IMR-90 (cell line): Measurements from ENCODE around the gene PPOX. TPM values are rescaled to one million over a fixed set of nuclear protein-coding genes. Genes with fewer than 3 reads are reported as not detected.

Experiments used
- ATAC-seq: fragments of 200-7000 bp; cut with Tn5 transposase; 2 replicates; pipeline ENCODE4 v1.9.1; 2020; ENCODE audit warnings: low read depth, mild to moderate bottlenecking, moderate library complexity
- BruUV-seq: library from RNA; stranded (reverse); fragments of 400-500 nt; replicated peaks from 2 replicates; lab custom pipeline; 2021; lab: Mats Ljungman, UMichigan
- CTCF ChIA-PET: fragments of 300-600 bp; formaldehyde crosslinking; extraction: SDS; loops from one replicate; lab custom pipeline; 2021; ENCODE audit warnings: antibody characterized with exemption; lab: Yijun Ruan, JAX
- POLR2A ChIA-PET: fragments of 300-600 bp; sonication (Branson Sonifier 250); formaldehyde crosslinking; loops from one replicate; lab custom pipeline; 2022; ENCODE audit warnings: antibody characterized with exemption; ENCODE audit not compliant: unreplicated experiment; lab: Charles Lee
- DNase-seq: peaks from one replicate; pipeline ENCODE4 v3.0.0; 2013
- H2AFZ ChIP-seq: replicated peaks from 2 replicates; pipeline ENCODE3; 2013; ENCODE audit warnings: low read length, mild to moderate bottlenecking; ENCODE audit not compliant: poor library complexity
- H2AK5ac ChIP-seq: 2 replicates; pipeline ENCODE4 v1.6.1; 2013; ENCODE audit warnings: low read depth, low read length, inconsistent platforms
- H2AK9ac ChIP-seq: replicated peaks from 2 replicates; pipeline ENCODE3; 2013; ENCODE audit warnings: mild to moderate bottlenecking, low read depth, low read length, moderate library complexity; ENCODE audit not compliant: poor library complexity
- H2BK120ac ChIP-seq: 2 replicates; pipeline ENCODE4 v1.6.1; 2013; ENCODE audit warnings: low read depth, low read length, inconsistent platforms
- H2BK15ac ChIP-seq: 3 replicates; pipeline ENCODE4 v1.6.1; 2013; ENCODE audit warnings: low read depth, low read length, inconsistent platforms
- H2BK20ac ChIP-seq: 2 replicates; pipeline ENCODE4 v1.6.1; 2013; ENCODE audit warnings: low read depth, mild to moderate bottlenecking, inconsistent platforms, low read length, moderate library complexity
- H2BK5ac ChIP-seq: 2 replicates; pipeline ENCODE4 v1.6.1; 2013; ENCODE audit warnings: mild to moderate bottlenecking, low read depth, low read length, inconsistent platforms; ENCODE audit not compliant: poor library complexity, severe bottlenecking
- H3K14ac ChIP-seq: replicated peaks from 2 replicates; pipeline ENCODE4 v1.6.1; 2013; ENCODE audit warnings: low read depth, low read length, inconsistent platforms
- H3K18ac ChIP-seq: 2 replicates; pipeline ENCODE4 v1.6.1; 2013; ENCODE audit warnings: low read depth, low read length, control low read depth
- H3K23ac ChIP-seq: 2 replicates; pipeline ENCODE4 v1.6.1; 2013; ENCODE audit warnings: low read depth, low read length, inconsistent platforms
- H3K27ac ChIP-seq: 2 replicates; pipeline ENCODE4 v1.5.1; 2013; ENCODE audit warnings: mild to moderate bottlenecking, control low read depth, low read length; ENCODE audit not compliant: insufficient read depth
- H3K27me3 ChIP-seq: 2 replicates; pipeline ENCODE4 v1.6.1; 2013; ENCODE audit warnings: low read length; ENCODE audit not compliant: control insufficient read depth, insufficient read depth
- H3K36me3 ChIP-seq: 2 replicates; pipeline ENCODE4 v1.6.1; 2013; ENCODE audit warnings: low read length, mixed read lengths; ENCODE audit not compliant: control insufficient read depth, insufficient read depth
- H3K4ac ChIP-seq: 2 replicates; pipeline ENCODE4 v1.6.1; 2013; ENCODE audit warnings: low read depth, low read length, inconsistent platforms
- H3K4me1 ChIP-seq: 2 replicates; pipeline ENCODE4 v1.6.1; 2013; ENCODE audit warnings: low read length, mixed read lengths; ENCODE audit not compliant: control insufficient read depth, insufficient read depth
- H3K4me2 ChIP-seq: 2 replicates; pipeline ENCODE4 v1.6.1; 2013; ENCODE audit warnings: low read depth, mild to moderate bottlenecking, control low read depth, low read length, moderate library complexity
- H3K4me3 ChIP-seq: 2 replicates; pipeline ENCODE4 v1.5.1; 2013; ENCODE audit warnings: low read depth, mild to moderate bottlenecking, control low read depth, low read length, moderate library complexity; ENCODE audit not compliant: insufficient read depth
- H3K56ac ChIP-seq: 2 replicates; pipeline ENCODE4 v1.6.1; 2013; ENCODE audit warnings: low read length, inconsistent platforms; ENCODE audit not compliant: insufficient read depth; ENCODE audit errors: extremely low read depth
- H3K79me1 ChIP-seq, 2 experiments: 2 replicates each; pipeline ENCODE4 v1.6.1; 2013; ENCODE audit warnings: low read length in 2 of 2, inconsistent platforms in 1 of 2, low read depth in 1 of 2
- H3K9ac ChIP-seq: 2 replicates; pipeline ENCODE4 v1.6.1; 2013; ENCODE audit warnings: low read depth, low read length, control low read depth
- H3K9me1 ChIP-seq: 2 replicates; pipeline ENCODE4 v1.6.1; 2013; ENCODE audit warnings: low read length, inconsistent platforms; ENCODE audit not compliant: insufficient read depth
- H3K9me3 ChIP-seq: 2 replicates; pipeline ENCODE4 v1.6.1; 2013; ENCODE audit warnings: low read length; ENCODE audit not compliant: control insufficient read depth, insufficient read depth
- H4K20me1 ChIP-seq: 2 replicates; pipeline ENCODE4 v1.6.1; 2013; ENCODE audit warnings: low read length, inconsistent platforms; ENCODE audit not compliant: insufficient read depth
- H4K5ac ChIP-seq: 2 replicates; pipeline ENCODE4 v1.6.1; 2013; ENCODE audit warnings: mild to moderate bottlenecking, low read depth, low read length, control low read depth
- H4K8ac ChIP-seq, 2 experiments: 2 replicates each; pipeline ENCODE4 v1.6.1; 2013; ENCODE audit warnings: low read depth in 2 of 2, low read length in 2 of 2, control low read depth in 1 of 2, inconsistent platforms in 1 of 2
- H4K91ac ChIP-seq: 2 replicates; pipeline ENCODE4 v1.6.1; 2013; ENCODE audit warnings: low read depth, low read length, inconsistent platforms; ENCODE audit not compliant: insufficient read depth
- CHD1 ChIP-seq: IDR thresholded peaks from 2 replicates; pipeline ENCODE4 v1.6.1; 2012; ENCODE audit warnings: low read depth, low read length, improper control_type of control experiment
- MXI1 ChIP-seq: IDR thresholded peaks from 2 replicates; pipeline ENCODE4 v1.6.1; 2012; ENCODE audit warnings: low read depth, mild to moderate bottlenecking, low read length, moderate library complexity, borderline replicate concordance
- POLR2A ChIP-seq: IDR thresholded peaks from 2 replicates; pipeline ENCODE4 v1.6.1; 2012; ENCODE audit warnings: mild to moderate bottlenecking, low read depth, low read length
- WGBS, 2 experiments: methylation state at CpG; one replicate each; pipeline versions ENCODE4 v1.1.5 to v1.1.7; 2013; ENCODE audit warnings: missing lambda C conversion rate in 2 of 2; ENCODE audit not compliant: insufficient read length in 1 of 2; ENCODE audit errors: extremely low coverage in 2 of 2; 5-methylcytosine and 5-hydroxymethylcytosine counted together
- dilution Hi-C: fragments of 300-500 bp; cut with HindIII; formaldehyde crosslinking; loops from one replicate; pipeline ENCODE4 v1.14.3; 2018; ENCODE audit warnings: low sequenced_read_pairs; ENCODE audit not compliant: unreplicated experiment
- in situ Hi-C: fragments of 300-500 bp; cut with MboI; formaldehyde crosslinking; loops from 3 replicates; pipeline ENCODE4 v1.14.3; 2019; ENCODE audit warnings: low sequenced_read_pairs, inconsistent platforms, mixed read lengths
- intact Hi-C: fragments of 100-400 bp; cut with micrococcal nuclease; formaldehyde crosslinking; loops from 2 replicates; pipeline ENCODE4 v1.10.0; 2022
- polyA plus RNA-seq, 3 experiments: library from polyadenylated mRNA; depleted of rRNA; stranded (reverse); fragments of >200 nt; gene quantifications; 2 replicates each; pipeline ENCODE4 v1.2.3, GENCODE V29; 2012; ENCODE audit warnings: low replicate concordance in 1 of 3
- total RNA-seq: library from RNA; depleted of rRNA; stranded (reverse); fragments of >200 nt; gene quantifications from 2 replicates; pipeline ENCODE4 v1.2.3, GENCODE V29; 2012

PPOX gene
- total and polyA plus RNA-seq, 2 of the 4 experiments (the other 2 are of a cell fraction): 6.1 to 14.3 TPM

- Histone ChIP-seq H3K4ac (no peak overlapping the region), H3K9me3 (no peaks in the 10 kb centered on the region), H4K5ac (no peak overlapping the region), H3K27ac (peak overlapping the region; percentile 69; the same call in 1 of the 2 replicates), H3K4me1 (peaks cover 13% of the 10 kb centered on the region), H3K14ac (no peak overlapping the region), H2BK120ac (no peak overlapping the region), H3K9ac (no peak overlapping the region), H3K79me1 (peaks cover 14 to 41% of the 10 kb centered on the region in 2 experiments), H3K23ac (no peak overlapping the region), H3K4me3 (no peak overlapping the region), H3K18ac (no peak overlapping the region), H3K56ac (no peak overlapping the region), H4K8ac (no peak overlapping the region), H3K4me2 (peak overlapping the region; percentile 49), H3K9me1 (peaks cover 11% of the 10 kb centered on the region), H2AFZ (no peak overlapping the region), H4K91ac (no peak overlapping the region), H3K27me3 (no peaks in the 10 kb centered on the region), H3K36me3 (peaks cover 46% of the 10 kb centered on the region), H2BK5ac (no peak overlapping the region), H2BK15ac (no peak overlapping the region), H2AK9ac (no peak overlapping the region), H2BK20ac (no peak overlapping the region), H2AK5ac (0 out of 2 replicates have a peak overlapping the region, but pooled peaks have one; percentile 35), H4K20me1 (peaks cover 13% of the 10 kb centered on the region; the same call in 1 of the 2 replicates)
- WGBS, 2 experiments: no CpG with 5 or more reads among the region's 1 CpG
- intact Hi-C loops (no loop called here), in situ Hi-C loops (no loop called here), dilution Hi-C loops (no loop called here)
- DNase-seq: no peak
- no peak for TF ChIP-seq MXI1
- no peak for TF ChIP-seq POLR2A
- no peak for TF ChIP-seq CHD1
- no TSS peak for BruUV-seq
- ChIA-PET POLR2A (no interaction called here), CTCF (no interaction called here)
- ATAC-seq: no peak
Measured at GRCh38 chr1:161172349-161172748, 6.1 kb downstream of the PPOX start.
